ENCODE results near the gene OLFM1.

Gene OLFM1

GRCh38 chr9:135165003-135165711 is 77.7 kb downstream of the OLFM1 start:
- no peak overlapping the region for H3K4me3 ChIP-seq (ENCODE audit: low read depth, low read length)
- TF ChIP-seq CTCF (IDR thresholded peaks at IDR 0.05; ENCODE audit: borderline replicate concordance, insufficient read depth, low read depth, low read length) = no peak

- no peak overlapping the region for H3K4me3 ChIP-seq (ENCODE audit: low read depth, low read length)
- TF ChIP-seq CTCF (IDR thresholded peaks at IDR 0.05; ENCODE audit: borderline replicate concordance, insufficient read depth, low read depth, low read length) = no peak
These were observed 78.5 kb downstream of the OLFM1 start for GRCh38 chr9:135165756-135166519.

GRCh38 chr9:135166565-135166964 is 79.1 kb downstream of the OLFM1 start:
- no peak for TF ChIP-seq CTCF (IDR thresholded peaks at IDR 0.05; ENCODE audit: borderline replicate concordance, insufficient read depth, low read depth, low read length)
- no peak overlapping the region for H3K4me3 ChIP-seq (ENCODE audit: low read depth, low read length)

- H3K4me3 ChIP-seq (ENCODE audit: low read depth, low read length) = no peak overlapping the region
- TF ChIP-seq CTCF (IDR thresholded peaks at IDR 0.05; ENCODE audit: borderline replicate concordance, insufficient read depth, low read depth, low read length) = no peak
These were observed 79.9 kb downstream of the OLFM1 start for GRCh38 chr9:135167356-135167755.

GRCh38 chr9:135167849-135168655 is 80.6 kb downstream of the OLFM1 start:
- no peak overlapping the region for H3K4me3 ChIP-seq (ENCODE audit: low read depth, low read length)
- no peak for TF ChIP-seq CTCF (IDR thresholded peaks at IDR 0.05; ENCODE audit: borderline replicate concordance, insufficient read depth, low read depth, low read length)

- H3K4me3 ChIP-seq (ENCODE audit: low read depth, low read length) = no peak overlapping the region
- TF ChIP-seq CTCF (IDR thresholded peaks at IDR 0.05; ENCODE audit: borderline replicate concordance, insufficient read depth, low read depth, low read length) = no peak
These were observed 82.3 kb downstream of the OLFM1 start for GRCh38 chr9:135169709-135170226.
